ENCODE measurements around the gene CAPG. TPM values are rescaled to one million over a fixed set of nuclear protein-coding genes. Genes with fewer than 3 reads are reported as not detected.
"Not testable (repeated sequence)": the region's sequence is repeated elsewhere in the genome, so short reads cannot be mapped to it uniquely, and the experiment has no call there.

CAPG gene
- total and polyA plus RNA-seq, 12 donors: 11.6 to 192 (median 41.4) TPM

DNA sequence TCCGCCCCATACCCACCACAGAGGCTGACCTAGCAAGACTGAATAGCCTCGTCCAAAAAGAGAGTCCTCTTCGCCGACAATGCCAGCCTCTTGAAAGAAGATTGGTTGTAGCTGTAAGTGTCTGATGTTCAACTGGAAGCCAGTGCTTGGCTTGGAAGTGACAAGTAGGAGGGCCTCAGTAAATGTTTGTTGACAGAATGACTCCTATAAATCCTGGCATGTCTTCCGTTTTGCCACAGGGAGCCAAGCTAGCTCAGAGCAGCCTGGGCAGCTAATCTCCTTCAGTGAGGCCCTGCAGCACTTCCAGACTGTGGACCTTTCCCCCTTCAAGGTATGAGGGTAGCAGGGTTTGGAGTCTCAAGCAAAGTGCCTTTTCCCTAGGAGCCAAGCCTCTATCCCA lies 40.7 kb downstream of the CAPG start:
- Histone ChIP-seq H3K4me1 (replicated peaks in 1 of 2) (peaks cover 0 to 8% of the 10 kb centered on the region in 2 donors), H3K27ac (no peak overlapping the region), H3K9me3 (replicated peaks in 1 of 3) (no peaks in the 10 kb centered on the region), H3K4me3 (no peak overlapping the region), H3K27me3 (no peaks in the 10 kb centered on the region), H3K36me3 (replicated peaks in 1 of 2) (no peaks in the 10 kb centered on the region)
- intact Hi-C loops (cut with DNase I): no loop called here
- WGBS, 4 donors: 75 to 87% (median 80%) methylated on average over 4 to 5 of the region's 5 CpGs
- TF ChIP-seq POLR2A (IDR thresholded peaks at IDR 0.05): no peak
- TF ChIP-seq, protein P1, sequence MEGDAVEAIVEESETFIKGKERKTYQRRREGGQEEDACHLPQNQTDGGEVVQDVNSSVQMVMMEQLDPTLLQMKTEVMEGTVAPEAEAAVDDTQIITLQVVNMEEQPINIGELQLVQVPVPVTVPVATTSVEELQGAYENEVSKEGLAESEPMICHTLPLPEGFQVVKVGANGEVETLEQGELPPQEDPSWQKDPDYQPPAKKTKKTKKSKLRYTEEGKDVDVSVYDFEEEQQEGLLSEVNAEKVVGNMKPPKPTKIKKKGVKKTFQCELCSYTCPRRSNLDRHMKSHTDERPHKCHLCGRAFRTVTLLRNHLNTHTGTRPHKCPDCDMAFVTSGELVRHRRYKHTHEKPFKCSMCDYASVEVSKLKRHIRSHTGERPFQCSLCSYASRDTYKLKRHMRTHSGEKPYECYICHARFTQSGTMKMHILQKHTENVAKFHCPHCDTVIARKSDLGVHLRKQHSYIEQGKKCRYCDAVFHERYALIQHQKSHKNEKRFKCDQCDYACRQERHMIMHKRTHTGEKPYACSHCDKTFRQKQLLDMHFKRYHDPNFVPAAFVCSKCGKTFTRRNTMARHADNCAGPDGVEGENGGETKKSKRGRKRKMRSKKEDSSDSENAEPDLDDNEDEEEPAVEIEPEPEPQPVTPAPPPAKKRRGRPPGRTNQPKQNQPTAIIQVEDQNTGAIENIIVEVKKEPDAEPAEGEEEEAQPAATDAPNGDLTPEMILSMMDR (IDR thresholded peaks at IDR 0.05): no peak
- DNase-seq: no peak

DNA sequence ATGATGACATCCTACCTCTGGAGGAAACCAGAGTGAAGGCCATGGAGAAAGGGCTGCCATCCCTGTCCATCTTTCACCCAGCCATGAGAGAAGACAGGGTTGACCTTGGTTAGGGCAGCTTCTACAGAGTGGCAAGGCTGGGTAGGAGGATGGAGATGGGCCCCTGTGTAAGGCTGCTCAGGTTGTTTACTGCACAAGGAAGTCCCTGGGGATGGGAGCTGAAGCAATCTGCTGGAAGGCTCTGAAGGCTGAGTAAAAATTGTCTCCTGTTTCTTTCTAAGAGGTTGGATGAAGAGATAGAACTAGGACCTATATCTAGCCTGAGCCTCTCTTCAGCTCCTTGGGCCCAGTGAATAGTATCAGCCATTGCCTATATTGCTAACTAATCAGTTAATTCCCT lies 41.2 kb downstream of the CAPG start:
- no peaks in the 10 kb centered on the region for H3K27me3 ChIP-seq
- intact Hi-C loops (cut with DNase I): no loop called here
- H3K27ac ChIP-seq: no peak overlapping the region
- TF ChIP-seq POLR2A (IDR thresholded peaks at IDR 0.05): no peak
- TF ChIP-seq, protein P1 (IDR thresholded peaks at IDR 0.05): no peak
- H3K36me3 ChIP-seq (replicated peaks in 1 of 2): no peaks in the 10 kb centered on the region
- H3K4me1 ChIP-seq (replicated peaks in 1 of 2): peaks cover 0 to 8% of the 10 kb centered on the region in 2 donors
- no peaks in the 10 kb centered on the region for H3K9me3 ChIP-seq (replicated peaks in 1 of 3)
- DNase-seq: no peak
- H3K4me3 ChIP-seq: no peak overlapping the region

DNA sequence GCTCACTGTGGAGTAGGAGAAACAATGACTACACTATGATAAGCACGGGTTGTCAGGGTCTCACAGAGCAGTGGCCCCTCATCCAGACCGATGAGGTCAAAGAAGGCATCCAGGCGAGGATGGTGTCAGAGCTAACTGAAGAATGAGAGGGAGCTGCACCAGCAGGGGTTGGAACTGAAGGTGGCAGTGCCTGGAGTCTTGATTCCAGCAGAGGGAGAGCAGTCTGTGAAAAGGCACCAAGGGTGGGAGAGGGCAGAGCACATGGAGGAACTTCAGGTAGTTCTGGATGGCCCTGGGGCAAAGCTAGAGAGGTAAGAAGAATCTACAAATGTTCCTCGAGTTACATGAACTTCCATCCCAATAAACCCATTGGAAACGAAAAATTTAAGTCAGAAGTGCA lies 43.0 kb downstream of the CAPG start:
- 82 to 92% (median 86%) methylated on average over 5 of the region's 5 CpGs for WGBS, 4 donors
- H3K27ac ChIP-seq: no peak overlapping the region
- peaks cover 0 to 13% of the 10 kb centered on the region in 2 donors for H3K36me3 ChIP-seq (replicated peaks in 1 of 2)
- TF ChIP-seq, protein P1 (IDR thresholded peaks at IDR 0.05): no peak
- TF ChIP-seq POLR2A (IDR thresholded peaks at IDR 0.05): no peak
- H3K9me3 ChIP-seq (replicated peaks in 1 of 3): no peaks in the 10 kb centered on the region
- DNase-seq: no peak
- no peaks in the 10 kb centered on the region for H3K27me3 ChIP-seq
- intact Hi-C loops (cut with DNase I): no loop called here
- H3K4me3 ChIP-seq: no peak overlapping the region
- H3K4me1 ChIP-seq (replicated peaks in 1 of 2): peaks cover 0 to 8% of the 10 kb centered on the region in 2 donors

DNA sequence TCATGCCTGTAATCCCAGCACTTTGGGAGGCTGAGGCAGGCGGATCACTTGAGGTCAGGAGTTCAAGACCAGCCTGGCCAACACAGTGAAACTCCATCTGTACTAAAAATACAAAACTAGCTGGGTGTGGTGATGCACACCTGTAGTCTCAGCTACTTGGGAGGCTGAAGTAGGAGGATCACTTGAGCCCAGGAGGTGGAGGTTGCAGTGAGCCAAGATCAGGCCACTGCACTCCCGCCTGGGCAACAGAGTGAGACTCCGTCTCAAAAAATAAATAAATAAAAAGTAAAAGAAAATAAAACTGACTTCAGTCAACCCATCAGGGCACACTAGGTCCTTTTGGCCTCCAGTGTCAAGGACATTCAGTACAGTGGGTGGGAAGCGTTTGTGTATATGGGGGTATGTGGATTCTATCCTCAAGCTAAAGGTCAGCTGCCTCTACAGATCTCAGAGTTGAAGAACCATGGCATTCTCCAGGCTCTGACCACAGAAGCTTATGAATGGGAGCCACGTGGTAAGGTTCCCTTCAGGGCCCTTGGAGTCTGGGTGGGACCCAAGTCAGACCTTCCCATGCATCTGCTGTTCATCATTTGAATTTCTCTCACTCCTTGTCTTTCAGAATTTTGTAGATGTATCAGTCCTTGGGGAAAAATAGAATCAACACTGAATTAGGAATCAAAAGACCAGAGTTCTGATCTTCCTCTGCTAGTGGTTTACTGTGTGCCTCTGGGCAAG lies 47.3 kb downstream of the CAPG start:
- H3K27ac ChIP-seq; intact Hi-C loops (cut with DNase I); H3K4me3 ChIP-seq; H3K9me3 ChIP-seq (replicated peaks in 1 of 3); H3K27me3 ChIP-seq; DNase-seq: not testable (repeated sequence)
- 84 to 94% (median 89%) methylated on average over 5 of the region's 5 CpGs for WGBS, 4 donors
- H3K36me3 ChIP-seq (replicated peaks in 1 of 2): peaks cover 0 to 21% of the 10 kb centered on the region in 2 donors
- H3K4me1 ChIP-seq (replicated peaks in 1 of 2): peaks cover 0 to 20% of the 10 kb centered on the region in 2 donors

DNA sequence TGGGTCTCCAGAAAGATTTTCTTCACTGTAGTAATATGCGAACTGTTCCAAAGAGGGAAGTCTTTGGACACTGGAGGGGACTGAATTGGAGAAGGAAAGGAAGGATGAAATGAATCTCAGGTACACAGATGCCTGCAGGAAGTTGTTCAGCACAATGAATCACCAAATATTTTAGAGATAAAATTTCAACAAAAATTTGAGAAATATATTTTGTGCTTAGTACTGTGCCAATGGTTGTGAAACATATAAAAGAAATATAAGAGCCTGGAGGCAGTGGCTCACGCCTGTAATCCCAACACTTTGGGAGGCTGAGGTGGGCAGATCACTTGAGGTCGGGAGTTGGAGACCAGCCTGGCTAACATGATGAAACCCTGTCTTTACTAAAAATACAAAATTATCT lies 52.4 kb downstream of the CAPG start:
- Histone ChIP-seq H3K36me3 (replicated peaks in 1 of 2) (peaks cover 0 to 27% of the 10 kb centered on the region in 2 donors), H3K4me3 (no peak overlapping the region), H3K4me1 (replicated peaks in 1 of 2) (peaks cover 19 to 45% of the 10 kb centered on the region in 2 donors), H3K27me3 (no peaks in the 10 kb centered on the region), H3K27ac (no peak overlapping the region), H3K9me3 (replicated peaks in 1 of 3) (no peaks in the 10 kb centered on the region)
- intact Hi-C loops (cut with DNase I): no loop called here
- DNase-seq: no peak
- WGBS, 4 donors: 86 to 92% (median 89%) methylated on average over 3 of the region's 3 CpGs
- TF ChIP-seq, protein P1 (IDR thresholded peaks at IDR 0.05): no peak
- TF ChIP-seq POLR2A (IDR thresholded peaks at IDR 0.05): no peak

Measured in adrenal gland (tissue), 12 donors.